SK-N-MC (cell line): ENCODE measurements around the gene PRKAR1B.

Experiments
- DNase-seq: peaks from one replicate; pipeline ENCODE4 v3.0.0-alpha.2; 2011; ENCODE audit warnings: low read depth, low spot score
- H3K27ac ChIP-seq: fragments of 200-600 bp; sonication (generic); 2 replicates; pipeline ENCODE4 v1.5.1; 2016; ENCODE audit warnings: mixed run types
- H3K36me3 ChIP-seq: fragments of 200-600 bp; sonication (generic); 2 replicates; pipeline ENCODE4 v1.6.1; 2017; ENCODE audit warnings: antibody characterized with exemption, low read length, mixed read lengths; ENCODE audit not compliant: insufficient read depth
- H3K4me3 ChIP-seq: fragments of 200-600 bp; sonication (generic); 2 replicates; pipeline ENCODE4 v1.5.1; 2016
- H3K9ac ChIP-seq: fragments of 200-600 bp; sonication (generic); 2 replicates; pipeline ENCODE4 v1.8.0; 2017; ENCODE audit warnings: mixed run types, mixed read lengths; ENCODE audit not compliant: insufficient read length
- H3K9me3 ChIP-seq: fragments of 200-600 bp; sonication (generic); 2 replicates; pipeline ENCODE4 v1.6.1; 2017; ENCODE audit warnings: low read depth, mild to moderate bottlenecking, antibody characterized with exemption, low read length, moderate library complexity, mixed read lengths
- EZH2 ChIP-seq: fragments of 200-600 bp; sonication (generic); IDR thresholded peaks from one replicate; pipeline ENCODE4 v1.6.1; 2017; ENCODE audit warnings: antibody characterized with exemption
- FOXP2 ChIP-seq: optimal IDR thresholded peaks from 2 replicates; pipeline ENCODE3; 2011; ENCODE audit warnings: mild to moderate bottlenecking, moderate library complexity; ENCODE audit not compliant: insufficient read depth; ENCODE audit errors: extremely low read length, control extremely low read depth
- POLR2AphosphoS5 ChIP-seq: IDR thresholded peaks from 2 replicates; pipeline ENCODE4 v1.6.1; 2012; ENCODE audit warnings: mild to moderate bottlenecking, low read depth, low read length, borderline replicate concordance

The PRKAR1B gene

GRCh38 chr7:630539-630938 lies 96.5 kb downstream of the PRKAR1B start:
- H3K4me3 ChIP-seq, result no peak overlapping the region
- no peaks in the 10 kb centered on the region for H3K9me3 ChIP-seq
- no peaks in the 10 kb centered on the region for H3K36me3 ChIP-seq
- no peak for TF ChIP-seq EZH2
- no peak for TF ChIP-seq POLR2AphosphoS5
- no peak for TF ChIP-seq FOXP2
- DNase-seq, result no peak
- H3K27ac ChIP-seq, result no peak overlapping the region
- no peak overlapping the region for H3K9ac ChIP-seq

- DNase-seq, result no peak
- no peak overlapping the region for H3K4me3 ChIP-seq
- no peak overlapping the region for H3K9ac ChIP-seq
- no peak for TF ChIP-seq POLR2AphosphoS5
- no peak for TF ChIP-seq EZH2
- no peak for TF ChIP-seq FOXP2
- no peaks in the 10 kb centered on the region for H3K36me3 ChIP-seq
- H3K9me3 ChIP-seq, result no peaks in the 10 kb centered on the region
- no peak overlapping the region for H3K27ac ChIP-seq
Measured at GRCh38 chr7:630111-630511, 97.0 kb downstream of the PRKAR1B start.

- no peak for DNase-seq
- Histone ChIP-seq H3K36me3 (no peaks in the 10 kb centered on the region), H3K4me3 (no peak overlapping the region), H3K27ac (no peak overlapping the region), H3K9me3 (no peaks in the 10 kb centered on the region), H3K9ac (no peak overlapping the region)
- TF ChIP-seq FOXP2, result no peak
- TF ChIP-seq EZH2, result no peak
- TF ChIP-seq POLR2AphosphoS5, result no peak
Measured at GRCh38 chr7:628826-629225, 98.3 kb downstream of the PRKAR1B start.

- Histone ChIP-seq H3K9me3 (no peaks in the 10 kb centered on the region), H3K36me3 (no peaks in the 10 kb centered on the region)
- TF ChIP-seq EZH2, result no peak
Measured at GRCh38 chr7:628402-628763, 98.7 kb downstream of the PRKAR1B start.

GRCh38 chr7:627661-628401 lies 99.2 kb downstream of the PRKAR1B start:
- DNase-seq, result no peak
- Histone ChIP-seq H3K4me3 (no peak overlapping the region), H3K36me3 (no peaks in the 10 kb centered on the region), H3K9ac (no peak overlapping the region), H3K27ac (no peak overlapping the region), H3K9me3 (no peaks in the 10 kb centered on the region)
- TF ChIP-seq EZH2 (no peak), FOXP2 (no peak), POLR2AphosphoS5 (no peak)

More at GRCh38 chr7:628402-628763, 98.7 kb downstream of the PRKAR1B start:
- Histone ChIP-seq H3K9ac (no peak overlapping the region), H3K4me3 (no peak overlapping the region), H3K27ac (no peak overlapping the region)
- DNase-seq, result no peak

GRCh38 chr7:625376-625971 lies 101.6 kb downstream of the PRKAR1B start:
- TF ChIP-seq FOXP2 (no peak), POLR2AphosphoS5 (no peak), EZH2 (no peak)
- Histone ChIP-seq H3K27ac (no peak overlapping the region), H3K4me3 (no peak overlapping the region), H3K36me3 (no peaks in the 10 kb centered on the region), H3K9me3 (no peaks in the 10 kb centered on the region), H3K9ac (no peak overlapping the region)
- DNase-seq, result no peak

GRCh38 chr7:623464-623863 lies 103.6 kb downstream of the PRKAR1B start:
- Histone ChIP-seq H3K4me3 (no peak overlapping the region), H3K36me3 (no peaks in the 10 kb centered on the region), H3K9me3 (no peaks in the 10 kb centered on the region), H3K9ac (no peak overlapping the region), H3K27ac (no peak overlapping the region)
- TF ChIP-seq FOXP2 (no peak), EZH2 (no peak), POLR2AphosphoS5 (no peak)
- DNase-seq, result no peak

- Histone ChIP-seq H3K4me3 (no peak overlapping the region), H3K9me3 (no peaks in the 10 kb centered on the region)
- no peak for DNase-seq
Measured at GRCh38 chr7:621572-622285, 105.4 kb downstream of the PRKAR1B start.

GRCh38 chr7:620885-621284 lies 106.2 kb downstream of the PRKAR1B start:
- Histone ChIP-seq H3K27ac (no peak overlapping the region), H3K9me3 (no peaks in the 10 kb centered on the region), H3K9ac (no peak overlapping the region), H3K4me3 (no peak overlapping the region), H3K36me3 (no peaks in the 10 kb centered on the region)
- TF ChIP-seq FOXP2 (no peak), EZH2 (no peak), POLR2AphosphoS5 (no peak)
- DNase-seq, result no peak

More at GRCh38 chr7:621572-622285, 105.4 kb downstream of the PRKAR1B start:
- H3K9ac ChIP-seq, result no peak overlapping the region
- no peak overlapping the region for H3K27ac ChIP-seq
- TF ChIP-seq FOXP2 (no peak), EZH2 (no peak), POLR2AphosphoS5 (no peak)
- no peaks in the 10 kb centered on the region for H3K36me3 ChIP-seq
